IPS-15b (cell line): ENCODE results near the gene BNIP1.
"Not testable (repeated sequence)": the region's sequence is repeated elsewhere in the genome, so short reads cannot be mapped to it uniquely, and the experiment has no call there.

Experiments used
- H3K27me3 ChIP-seq: one replicate; pipeline ENCODE4 v1.6.1; 2013; ENCODE audit warnings: low read length; ENCODE audit not compliant: control insufficient read depth, insufficient read depth
- H3K36me3 ChIP-seq: one replicate; pipeline ENCODE4 v1.6.1; 2013; ENCODE audit warnings: low read length; ENCODE audit not compliant: control insufficient read depth, insufficient read depth
- H3K4me1 ChIP-seq: one replicate; pipeline ENCODE4 v1.6.1; 2013; ENCODE audit warnings: mild to moderate bottlenecking, low read length; ENCODE audit not compliant: control insufficient read depth, insufficient read depth
- H3K4me3 ChIP-seq: one replicate; pipeline ENCODE4 v1.5.1; 2013; ENCODE audit warnings: low read depth, low read length
- H3K9ac ChIP-seq: one replicate; pipeline ENCODE4 v1.6.1; 2013; ENCODE audit warnings: low read depth, mild to moderate bottlenecking, low read length
- H3K9me3 ChIP-seq: one replicate; pipeline ENCODE4 v1.6.1; 2013; ENCODE audit warnings: mild to moderate bottlenecking, low read length; ENCODE audit not compliant: control insufficient read depth, insufficient read depth

The BNIP1 gene

DNA sequence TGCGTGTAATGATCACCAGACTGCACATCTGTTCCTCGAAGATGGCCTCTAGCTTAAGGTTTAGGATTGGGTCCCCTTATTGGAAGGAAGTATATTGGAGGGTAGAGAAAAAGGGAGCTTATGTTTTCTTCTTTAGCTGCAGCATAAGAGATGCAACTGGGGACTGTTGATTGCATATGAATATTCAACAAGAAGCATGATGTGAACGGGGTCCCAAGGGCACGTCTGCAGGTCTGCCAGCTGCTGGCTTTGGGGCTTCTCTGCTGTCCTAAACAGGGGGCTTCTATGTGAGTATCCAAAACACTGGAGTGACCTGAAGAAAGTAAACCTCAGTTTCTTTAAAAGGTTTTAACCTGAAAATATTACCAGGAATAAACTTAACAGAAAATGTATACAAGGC, 3.6 kb upstream of the BNIP1 start:
- Histone ChIP-seq H3K4me1 (peaks cover 23% of the 10 kb centered on the region), H3K27me3 (no peaks in the 10 kb centered on the region), H3K9ac (no peak overlapping the region), H3K4me3 (no peak overlapping the region), H3K36me3 (no peaks in the 10 kb centered on the region), H3K9me3 (no peaks in the 10 kb centered on the region)

DNA sequence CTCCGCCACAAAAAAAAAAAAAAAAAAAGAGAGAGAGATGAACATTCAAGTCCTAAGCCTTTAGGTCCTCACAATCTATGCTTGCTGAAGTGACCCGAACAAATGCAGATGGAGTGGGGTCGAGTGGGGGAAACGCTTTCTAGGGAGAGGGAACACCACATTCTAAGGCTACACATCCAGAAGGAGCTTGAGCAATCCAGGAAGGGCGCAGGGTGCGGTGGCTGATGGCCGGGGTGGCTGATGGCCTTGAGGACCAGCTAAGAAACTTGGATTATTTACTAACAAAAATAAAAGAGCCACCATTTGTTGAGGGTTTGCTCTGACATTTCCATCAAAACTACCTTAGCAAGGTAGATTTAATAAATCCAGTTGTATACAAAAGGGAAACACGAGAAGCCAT, 764 bp upstream of the BNIP1 start:
- Histone ChIP-seq H3K4me1 (peaks cover 16% of the 10 kb centered on the region), H3K4me3 (no peak overlapping the region), H3K27me3 (no peaks in the 10 kb centered on the region), H3K36me3 (no peaks in the 10 kb centered on the region), H3K9me3 (no peaks in the 10 kb centered on the region), H3K9ac (no peak overlapping the region)

DNA sequence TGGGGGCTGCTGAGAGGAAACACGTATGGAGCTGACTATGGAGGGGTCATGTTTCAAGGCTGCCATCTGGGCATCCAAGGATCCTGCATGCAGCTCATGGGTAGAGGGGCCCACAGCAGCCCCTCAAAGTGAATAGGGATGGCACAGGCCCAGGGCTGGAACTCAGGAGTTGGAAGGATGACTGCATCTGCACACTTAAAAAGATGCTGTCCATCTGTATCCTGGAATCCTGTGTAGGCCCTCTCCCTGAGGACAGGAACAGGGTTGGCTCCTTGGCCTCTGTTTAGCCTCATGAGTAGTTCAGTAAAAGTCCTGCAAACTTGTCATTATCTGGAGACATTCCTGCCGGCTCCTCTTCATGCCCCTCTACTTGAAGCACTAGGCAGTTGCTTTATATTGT, 4.0 kb downstream of the BNIP1 start:
- H3K36me3 ChIP-seq, result no peaks in the 10 kb centered on the region
- no peaks in the 10 kb centered on the region for H3K27me3 ChIP-seq
- no peaks in the 10 kb centered on the region for H3K9me3 ChIP-seq
- H3K4me3 ChIP-seq, result no peak overlapping the region
- H3K4me1 ChIP-seq, result no peaks in the 10 kb centered on the region
- no peak overlapping the region for H3K9ac ChIP-seq

DNA sequence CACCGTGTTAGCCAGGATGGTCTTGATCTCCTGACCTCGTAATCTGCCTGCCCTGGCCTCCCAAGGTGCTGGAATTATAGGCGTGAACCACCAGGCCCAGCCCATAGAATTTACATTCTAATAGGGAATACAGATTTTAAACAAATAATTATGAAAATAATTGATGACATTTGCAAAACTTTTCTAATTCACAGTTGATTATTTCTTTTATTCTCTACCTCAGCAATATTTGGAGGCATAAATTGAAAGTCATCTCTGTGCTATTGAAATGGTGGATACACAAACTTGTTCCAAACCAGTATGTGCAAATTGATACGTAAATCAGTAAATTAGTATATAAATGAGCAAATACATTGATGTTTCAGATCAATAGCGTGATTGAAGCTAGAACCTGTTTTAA, 8.2 kb downstream of the BNIP1 start:
- Histone ChIP-seq H3K36me3 (no peaks in the 10 kb centered on the region), H3K9me3 (no peaks in the 10 kb centered on the region), H3K4me3 (no peak overlapping the region), H3K27me3 (no peaks in the 10 kb centered on the region), H3K4me1 (no peaks in the 10 kb centered on the region), H3K9ac (no peak overlapping the region)

DNA sequence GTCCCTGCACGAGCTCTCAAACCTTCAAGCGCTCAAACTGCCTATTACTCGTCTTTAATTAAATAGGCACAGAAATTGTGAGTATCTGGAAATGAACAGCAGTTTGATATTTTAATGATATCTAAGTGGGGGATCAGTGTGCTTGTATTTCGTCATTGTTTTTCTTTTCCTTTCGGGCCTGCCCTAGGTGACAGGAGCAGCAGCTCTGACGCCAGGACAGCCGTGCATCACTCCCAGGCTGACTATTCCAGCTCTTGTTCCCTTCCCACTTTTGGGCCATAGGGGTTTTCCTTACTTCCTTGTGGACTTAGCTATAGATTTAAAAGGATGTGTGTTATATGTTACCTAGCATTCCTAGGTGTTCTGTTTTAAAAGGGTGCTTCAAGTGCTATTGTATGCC, 9.5 kb downstream of the BNIP1 start:
- H3K36me3 ChIP-seq, result peaks cover 4% of the 10 kb centered on the region
- H3K4me1 ChIP-seq, result no peaks in the 10 kb centered on the region

DNA sequence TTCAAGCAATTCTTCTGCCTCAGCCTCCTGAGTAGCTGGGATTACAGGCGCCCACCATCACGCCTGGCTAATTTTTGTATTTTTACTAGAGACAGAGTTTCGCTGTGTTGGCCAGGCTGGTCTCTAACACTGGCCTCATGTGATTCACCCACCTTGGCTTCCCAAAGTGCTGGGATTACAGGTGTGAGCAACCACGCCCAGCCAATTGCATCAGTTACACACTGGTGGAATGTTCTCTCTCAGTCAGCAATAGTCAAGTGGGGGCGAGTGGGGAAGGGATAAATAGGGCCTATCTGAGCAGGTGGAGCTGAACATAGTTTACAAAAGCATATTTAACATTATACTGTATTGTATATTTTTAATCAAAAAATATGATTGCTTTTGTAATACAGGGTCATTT, 10.3 kb downstream of the BNIP1 start:
- H3K9me3 ChIP-seq, H3K4me3 ChIP-seq, H3K4me1 ChIP-seq, H3K36me3 ChIP-seq, H3K9ac ChIP-seq, H3K27me3 ChIP-seq: not testable (repeated sequence)

More for the DNA sequence above, 9.5 kb downstream of the BNIP1 start:
- Histone ChIP-seq H3K4me3 (no peak overlapping the region), H3K9ac (no peak overlapping the region), H3K9me3 (no peaks in the 10 kb centered on the region), H3K27me3 (no peaks in the 10 kb centered on the region)

DNA sequence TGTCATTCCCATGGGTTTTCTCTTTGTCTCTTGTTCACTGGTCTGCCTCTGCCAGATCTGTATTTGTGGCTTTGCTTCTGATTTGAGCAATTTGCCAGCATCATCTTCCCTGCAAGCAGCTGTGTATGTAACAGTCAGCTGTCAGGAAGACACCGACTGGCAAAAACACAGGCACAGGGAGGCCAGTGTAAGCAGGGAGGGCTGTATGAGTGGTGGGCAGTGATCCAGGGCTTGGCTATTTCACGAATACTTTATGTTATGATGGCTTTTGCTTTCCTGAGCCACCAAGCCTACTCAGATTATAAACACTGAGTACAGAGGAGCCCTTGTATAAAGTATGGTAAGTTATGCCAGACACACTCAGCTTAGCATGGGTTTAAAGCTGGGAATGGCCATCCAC, 11.6 kb downstream of the BNIP1 start:
- H3K36me3 ChIP-seq, result peaks cover 7% of the 10 kb centered on the region
- no peaks in the 10 kb centered on the region for H3K9me3 ChIP-seq
- no peak overlapping the region for H3K4me3 ChIP-seq
- H3K4me1 ChIP-seq, result no peaks in the 10 kb centered on the region
- no peak overlapping the region for H3K9ac ChIP-seq
- H3K27me3 ChIP-seq, result no peaks in the 10 kb centered on the region

DNA sequence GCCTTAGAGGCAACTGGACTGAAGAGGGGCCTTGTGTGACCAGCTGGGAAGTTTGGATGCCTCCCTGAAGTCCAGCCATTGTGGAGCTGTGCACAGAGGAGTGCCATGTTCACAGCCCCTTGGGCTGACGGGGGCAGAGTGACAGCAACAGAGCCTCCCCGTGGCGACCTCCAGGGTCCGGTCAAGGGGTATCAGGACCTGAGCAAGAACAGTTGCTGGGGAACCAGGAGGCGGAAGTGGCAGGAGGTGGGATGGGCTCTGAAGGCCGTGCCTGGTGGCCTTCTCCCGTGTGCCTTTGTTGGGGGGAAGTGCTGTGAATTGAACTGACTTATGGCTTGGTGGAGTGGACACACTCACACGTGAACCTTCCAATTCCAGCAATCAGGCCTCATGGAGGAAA, 14.0 kb downstream of the BNIP1 start:
- Histone ChIP-seq H3K4me3 (no peak overlapping the region), H3K9me3 (no peaks in the 10 kb centered on the region), H3K9ac (no peak overlapping the region), H3K27me3 (no peaks in the 10 kb centered on the region), H3K36me3 (peaks cover 15% of the 10 kb centered on the region), H3K4me1 (no peaks in the 10 kb centered on the region)

DNA sequence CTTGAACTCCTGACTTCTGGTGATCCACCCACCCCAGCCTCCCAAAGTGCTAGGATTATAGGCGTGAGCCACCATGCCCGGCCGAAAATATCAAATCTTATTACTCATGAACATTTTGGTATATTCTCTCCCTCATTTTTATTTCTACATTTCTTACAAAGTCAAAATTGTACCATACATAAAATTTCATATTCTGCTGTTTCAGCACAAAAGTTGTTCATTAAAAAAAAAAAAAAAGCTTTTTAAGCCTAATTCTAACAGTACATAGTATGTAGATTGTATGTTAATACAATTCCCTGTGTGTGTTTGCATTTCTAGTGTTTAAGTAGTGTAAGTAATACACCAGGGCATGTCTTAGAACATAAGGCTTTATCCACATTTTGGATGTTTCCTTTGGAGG, 14.9 kb downstream of the BNIP1 start:
- no peaks in the 10 kb centered on the region for H3K4me1 ChIP-seq
- no peak overlapping the region for H3K4me3 ChIP-seq
- peaks cover 15% of the 10 kb centered on the region for H3K36me3 ChIP-seq
- H3K9me3 ChIP-seq, result no peaks in the 10 kb centered on the region
- no peak overlapping the region for H3K9ac ChIP-seq
- no peaks in the 10 kb centered on the region for H3K27me3 ChIP-seq

DNA sequence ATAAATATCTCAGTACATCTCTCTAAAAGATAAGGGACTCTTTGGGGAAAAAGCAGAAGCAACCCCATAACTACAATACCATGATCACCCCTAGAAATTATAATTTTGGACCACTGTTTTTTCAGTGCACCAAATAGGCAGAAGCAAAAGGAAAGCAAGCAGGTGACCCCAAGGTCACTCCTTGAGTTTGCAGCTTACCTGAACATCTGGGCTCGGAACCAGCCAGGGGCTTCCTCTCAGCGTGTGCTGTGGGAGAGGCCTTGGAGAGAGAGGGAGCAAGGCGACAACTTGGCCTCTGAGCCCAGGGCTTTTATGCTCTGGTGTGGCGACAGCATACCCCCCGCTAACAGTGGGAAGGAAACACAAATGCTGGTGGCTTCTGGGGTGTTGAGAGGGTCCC, 16.8 kb downstream of the BNIP1 start:
- no peak overlapping the region for H3K9ac ChIP-seq
- no peaks in the 10 kb centered on the region for H3K9me3 ChIP-seq
- H3K27me3 ChIP-seq, result no peaks in the 10 kb centered on the region
- no peaks in the 10 kb centered on the region for H3K4me1 ChIP-seq
- no peak overlapping the region for H3K4me3 ChIP-seq
- H3K36me3 ChIP-seq, result peaks cover 15% of the 10 kb centered on the region

DNA sequence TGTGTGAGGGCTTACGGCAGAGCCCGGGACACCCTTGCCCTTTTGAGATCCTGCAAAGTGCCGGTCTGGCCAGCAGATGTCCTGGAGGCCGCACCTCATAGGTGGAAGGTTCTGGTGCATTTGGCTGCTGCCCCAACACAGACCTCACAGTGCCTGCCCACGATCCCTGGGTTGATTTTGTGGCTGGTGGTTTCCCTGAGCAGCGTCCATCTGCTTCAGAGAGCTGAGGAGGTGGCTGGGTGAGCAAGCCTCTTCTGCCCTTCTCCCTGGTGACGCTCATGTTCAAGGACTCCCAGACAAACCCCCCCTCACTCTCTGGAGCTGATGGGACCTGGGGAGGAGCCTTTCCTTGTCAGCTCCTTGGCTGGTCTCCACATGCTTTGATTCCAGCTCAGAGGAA, 18.9 kb downstream of the BNIP1 start:
- Histone ChIP-seq H3K9ac (no peak overlapping the region), H3K4me3 (no peak overlapping the region), H3K27me3 (no peaks in the 10 kb centered on the region), H3K36me3 (peaks cover 14% of the 10 kb centered on the region), H3K9me3 (no peaks in the 10 kb centered on the region), H3K4me1 (no peaks in the 10 kb centered on the region)

DNA sequence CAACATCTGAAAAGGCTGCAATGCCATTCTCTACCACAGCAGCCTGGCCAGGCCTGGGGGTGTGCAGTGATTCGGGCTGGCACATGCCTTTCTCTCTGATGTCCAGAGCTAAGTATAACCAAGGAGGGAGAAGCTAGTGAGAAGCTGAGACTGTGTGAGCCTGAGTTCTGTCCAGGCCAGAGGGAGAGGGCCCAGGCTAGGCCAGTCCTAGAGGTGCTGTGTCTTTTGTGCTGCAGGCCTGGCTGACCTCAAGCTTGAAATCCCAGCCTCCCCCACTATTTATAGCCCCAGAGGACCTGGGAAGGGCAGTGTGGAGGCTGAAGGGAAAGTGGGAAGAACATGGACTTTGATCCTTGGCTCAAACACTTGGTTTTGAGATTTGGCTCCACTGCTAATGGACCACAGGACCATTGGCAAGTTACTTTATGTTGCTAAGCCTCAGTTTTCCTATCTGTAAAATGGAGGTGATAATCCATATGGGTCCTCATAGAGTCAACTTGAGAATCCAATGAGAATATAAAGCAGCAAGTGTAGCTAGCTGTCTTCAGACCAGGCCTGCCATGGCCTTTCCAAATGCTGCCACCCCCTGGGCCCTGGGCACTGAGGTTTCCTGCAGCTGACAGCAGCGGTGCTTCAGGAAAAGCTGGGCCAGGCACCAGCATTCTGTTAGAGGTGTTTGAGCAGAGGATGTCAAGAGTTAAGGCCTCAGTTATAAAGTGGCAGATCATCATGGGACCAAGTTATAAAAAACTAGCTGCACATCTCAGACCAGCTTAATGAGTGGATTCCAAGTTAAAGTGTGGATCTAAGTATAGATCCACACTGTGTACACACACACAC, 21.1 kb downstream of the BNIP1 start:
- H3K27me3 ChIP-seq, result no peaks in the 10 kb centered on the region
- no peak overlapping the region for H3K4me3 ChIP-seq
- H3K36me3 ChIP-seq, result peaks cover 8% of the 10 kb centered on the region
- H3K9ac ChIP-seq, result no peak overlapping the region
- no peaks in the 10 kb centered on the region for H3K4me1 ChIP-seq
- H3K9me3 ChIP-seq, result no peaks in the 10 kb centered on the region
